ENCODE measurements around the gene GABBR2.

DNA sequence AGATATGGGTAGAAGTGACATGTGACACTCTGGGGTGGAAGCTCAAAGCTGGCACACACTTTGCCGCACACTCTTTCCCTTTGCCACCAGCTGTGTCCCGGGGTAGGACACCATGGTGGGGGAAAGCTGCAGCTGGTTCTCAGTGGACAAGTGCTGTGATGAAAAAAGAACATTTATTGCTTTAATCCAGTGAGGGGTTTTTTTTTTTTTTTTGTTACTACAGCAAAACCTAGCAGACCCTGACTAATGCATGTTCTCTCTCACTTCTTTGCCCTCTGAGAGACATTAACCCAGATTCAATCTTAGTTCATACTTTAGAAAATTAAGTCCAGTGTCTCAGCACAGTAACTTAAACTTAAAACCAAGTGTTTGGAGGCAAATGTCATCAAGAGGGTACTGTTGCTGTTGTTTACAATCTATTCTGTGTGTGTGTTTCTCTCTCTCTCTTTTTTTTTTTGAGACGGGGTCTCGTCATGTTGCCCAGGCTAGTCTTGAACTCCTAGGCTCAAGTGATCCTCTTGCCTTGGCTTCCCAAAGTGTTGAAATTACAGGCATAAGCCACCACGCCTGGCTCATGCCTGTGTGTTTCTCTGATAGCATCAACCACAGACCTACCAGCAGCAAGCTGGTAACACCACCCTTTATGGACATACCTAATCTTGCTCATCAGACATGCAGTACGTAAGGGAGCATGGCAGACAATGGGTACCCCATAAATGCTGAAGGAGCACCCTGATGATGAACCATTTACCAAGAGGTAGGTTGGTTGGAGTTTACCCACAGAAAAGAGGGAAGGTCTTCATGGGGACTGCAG lies 368.5 kb downstream of the GABBR2 start:
- TF ChIP-seq EZH2phosphoT487 (IDR thresholded peaks at IDR 0.05; ENCODE audit: borderline replicate concordance, low read length) (no peak), CTCF (IDR thresholded peaks at IDR 0.05; ENCODE audit: low read depth, low read length, poor library complexity, severe bottlenecking) (no peak)
